Vagina (tissue), 2 donors: ENCODE measurements around the gene GAL3ST2. TPM values are rescaled to one million over a fixed set of nuclear protein-coding genes. Genes with fewer than 3 reads are reported as not detected.

Source experiments
- DNase-seq, 2 donors: peaks; one replicate each; pipeline ENCODE4 v3.0.0-alpha.2; 2017; ENCODE audit errors: extremely low spot score in 2 of 2
- H3K27ac ChIP-seq: fragments of 200-600 bp; sonication (generic); one replicate; pipeline ENCODE4 v1.5.1; 2019
- H3K27me3 ChIP-seq: fragments of 200-600 bp; sonication (generic); one replicate; pipeline ENCODE4 v1.5.1; 2019
- H3K36me3 ChIP-seq, 2 donors: fragments of 200-600 bp; sonication (generic); one replicate each; pipeline ENCODE4 v1.5.1; 2017 to 2019
- H3K4me1 ChIP-seq: fragments of 200-600 bp; sonication (generic); one replicate; pipeline ENCODE4 v1.5.1; 2019
- H3K4me3 ChIP-seq, 2 donors: fragments of 200-600 bp; sonication (generic); 1 replicate in 1 of 2; 2 replicates in 1 of 2; pipeline ENCODE4 v1.5.1; 2016 to 2019
- H3K9me3 ChIP-seq: fragments of 200-600 bp; sonication (generic); one replicate; pipeline ENCODE4 v1.5.1; 2019
- CTCF ChIP-seq, 3 experiments: fragments of 450-650 bp in 2 of 3; fragments of 200-600 bp in 1 of 3; sonication (generic) in 1 of 3; IDR thresholded peaks; one replicate each; pipeline ENCODE4 v1.5.1; 2017 to 2019; ENCODE audit warnings: antibody characterized with exemption in 3 of 3, mild to moderate bottlenecking in 2 of 3, moderate library complexity in 2 of 3
- POLR2A ChIP-seq, 2 donors: fragments of 450-650 bp; IDR thresholded peaks; one replicate each; pipeline ENCODE4 v1.6.1; 2017; ENCODE audit warnings: antibody characterized with exemption in 2 of 2, mild to moderate bottlenecking in 2 of 2, moderate library complexity in 2 of 2
- POLR2AphosphoS5 ChIP-seq, 2 donors: sonication (generic); formaldehyde crosslinking; IDR thresholded peaks; one replicate each; pipeline ENCODE4 v1.9.0; 2017; ENCODE audit warnings: antibody characterized with exemption in 2 of 2, mild to moderate bottlenecking in 2 of 2, low read depth in 1 of 2; ENCODE audit not compliant: insufficient read depth in 1 of 2
- intact Hi-C: fragments of 100-400 bp; cut with DNase I; formaldehyde crosslinking; loops from one replicate; pipeline ENCODE4 v1.15.1; 2023
- total RNA-seq: library from RNA; depleted of rRNA; stranded (reverse); fragments of >200 nt; gene quantifications from one replicate; pipeline ENCODE4 v1.2.3, GENCODE V29; 2016

The GAL3ST2 gene
- total RNA-seq, 1 donor from 2014 or later = 0.98 TPM

DNA sequence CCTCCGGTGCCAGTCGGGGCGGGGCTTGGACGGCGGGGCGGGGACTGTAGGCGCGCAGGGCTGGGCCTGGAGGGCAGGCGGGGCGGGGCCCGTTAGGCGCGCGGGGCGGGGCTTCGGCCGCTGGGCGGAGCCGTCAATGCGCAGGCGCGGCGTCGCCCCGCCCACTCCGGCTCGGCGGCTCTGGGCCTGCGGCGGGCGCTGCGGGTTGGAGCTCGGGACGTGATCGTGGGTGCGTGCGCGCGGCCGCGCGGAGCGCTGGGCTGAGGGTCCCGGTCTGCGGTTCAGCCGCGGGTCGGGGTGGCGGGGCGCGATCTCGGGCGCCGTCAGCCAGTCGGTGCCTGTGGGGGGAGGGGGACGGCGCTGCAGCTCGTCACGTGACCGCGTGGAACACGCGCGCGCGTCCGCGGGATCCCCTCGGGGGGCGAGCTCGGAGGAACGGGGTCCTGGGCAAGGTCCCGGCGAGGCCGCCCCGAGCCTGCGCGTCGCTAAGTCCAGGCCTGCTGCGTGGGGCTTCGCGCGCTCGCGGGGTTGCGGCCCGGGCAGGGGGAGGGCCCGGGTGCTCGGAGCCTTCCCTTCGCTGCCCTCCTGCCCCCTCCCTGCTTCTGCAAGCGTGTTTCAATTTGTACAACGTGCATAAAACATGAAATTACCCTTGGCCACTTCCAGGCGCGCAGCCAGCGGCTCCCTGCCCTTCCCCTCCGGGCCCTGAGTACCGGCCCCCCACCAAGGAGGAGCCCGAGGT lies 42.0 kb upstream of the GAL3ST2 start, which contains the start of gene D2HGDH:
TSS of gene D2HGDH (plus strand) at position 164 of the 742 bp plus-strand sequence. CDS start 595 bp downstream, outside the sequence.
- Histone ChIP-seq H3K9me3 (no peaks in the 10 kb centered on the region), H3K4me1 (peaks cover 30% of the 10 kb centered on the region), H3K27me3 (no peaks in the 10 kb centered on the region), H3K27ac (peak within 1 kb of the TSS; percentile 90), H3K4me3 (peak within 1 kb of the TSS; percentile 88 to 98), H3K36me3 (no peaks in the 10 kb centered on the region)
- intact Hi-C loops = loop anchor here (5.0 kb wide), 1 partner anchor 358 kb away; no protein-coding TSS in a partner anchor
- no peak for TF ChIP-seq POLR2AphosphoS5 (IDR thresholded peaks at IDR 0.05; ENCODE audit: insufficient read depth in 1 of 2, low read depth in 1 of 2)
- peak in 1 of 2 donors; percentile 85 for TF ChIP-seq POLR2A (IDR thresholded peaks at IDR 0.05)
- DNase-seq = peak in 1 of 2 donors; percentile 90

DNA sequence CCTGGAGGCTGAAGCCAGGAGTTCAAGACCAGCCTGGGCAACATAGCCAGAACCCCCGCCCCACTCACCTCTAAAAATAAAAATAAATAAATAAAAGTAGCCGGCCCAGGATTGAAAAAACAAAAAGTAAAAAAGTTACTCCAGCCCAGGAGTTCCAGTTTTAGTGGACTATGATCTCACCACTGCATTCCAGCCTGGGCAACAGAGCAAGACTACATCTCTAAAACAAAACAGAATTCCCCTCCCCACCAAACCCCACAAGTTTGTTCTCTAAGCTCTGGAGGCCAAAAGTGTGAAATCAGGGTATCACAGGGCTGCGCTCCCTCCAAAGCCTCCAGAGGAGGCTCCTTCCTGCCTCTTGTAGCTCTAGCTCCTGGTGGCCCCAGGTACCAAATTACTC lies 40.5 kb upstream of the GAL3ST2 start:
- H3K4me1 ChIP-seq = peaks cover 30% of the 10 kb centered on the region
- TF ChIP-seq CTCF (IDR thresholded peaks at IDR 0.05) (no peak), POLR2AphosphoS5 (IDR thresholded peaks at IDR 0.05; ENCODE audit: insufficient read depth in 1 of 2, low read depth in 1 of 2) (no peak), POLR2A (IDR thresholded peaks at IDR 0.05) (no peak)
- no peaks in the 10 kb centered on the region for H3K27me3 ChIP-seq
- H3K27ac ChIP-seq = peak overlapping the region; percentile 90
- H3K36me3 ChIP-seq = no peaks in the 10 kb centered on the region
- no peak overlapping the region for H3K4me3 ChIP-seq
- DNase-seq = no peak
- intact Hi-C loops = no loop called here
- no peaks in the 10 kb centered on the region for H3K9me3 ChIP-seq

- peaks cover 30% of the 10 kb centered on the region for H3K4me1 ChIP-seq
- no peak overlapping the region for H3K4me3 ChIP-seq
- H3K27me3 ChIP-seq = no peaks in the 10 kb centered on the region
- TF ChIP-seq POLR2AphosphoS5 (IDR thresholded peaks at IDR 0.05; ENCODE audit: insufficient read depth in 1 of 2, low read depth in 1 of 2) = no peak
- TF ChIP-seq POLR2A (IDR thresholded peaks at IDR 0.05) = no peak
- TF ChIP-seq CTCF (IDR thresholded peaks at IDR 0.05) = no peak
- no peak for DNase-seq
- no peak overlapping the region for H3K27ac ChIP-seq
- H3K9me3 ChIP-seq = no peaks in the 10 kb centered on the region
- intact Hi-C loops = no loop called here
- no peaks in the 10 kb centered on the region for H3K36me3 ChIP-seq
These were observed 38.5 kb upstream of the GAL3ST2 start for GRCh38 chr2:241738040-241738686.

- no peak overlapping the region for H3K27ac ChIP-seq
- no peaks in the 10 kb centered on the region for H3K27me3 ChIP-seq
- H3K4me3 ChIP-seq = no peak overlapping the region
- no peaks in the 10 kb centered on the region for H3K9me3 ChIP-seq
- intact Hi-C loops = no loop called here
- DNase-seq = no peak
- peaks cover 0 to 8% of the 10 kb centered on the region in 2 donors for H3K36me3 ChIP-seq
- H3K4me1 ChIP-seq = peaks cover 23% of the 10 kb centered on the region
- no peak for TF ChIP-seq POLR2A (IDR thresholded peaks at IDR 0.05)
- no peak for TF ChIP-seq POLR2AphosphoS5 (IDR thresholded peaks at IDR 0.05; ENCODE audit: insufficient read depth in 1 of 2, low read depth in 1 of 2)
- TF ChIP-seq CTCF (IDR thresholded peaks at IDR 0.05) = no peak
These were observed 37.4 kb upstream of the GAL3ST2 start for GRCh38 chr2:241739177-241739576.

- H3K4me1 ChIP-seq = peaks cover 23% of the 10 kb centered on the region
- peaks cover 0 to 13% of the 10 kb centered on the region in 2 donors for H3K36me3 ChIP-seq
- no peaks in the 10 kb centered on the region for H3K9me3 ChIP-seq
- no peak overlapping the region for H3K27ac ChIP-seq
- H3K4me3 ChIP-seq = no peak overlapping the region
- TF ChIP-seq CTCF (IDR thresholded peaks at IDR 0.05) = no peak
- TF ChIP-seq POLR2A (IDR thresholded peaks at IDR 0.05) = no peak
- TF ChIP-seq POLR2AphosphoS5 (IDR thresholded peaks at IDR 0.05; ENCODE audit: insufficient read depth in 1 of 2, low read depth in 1 of 2) = no peak
- H3K27me3 ChIP-seq = no peaks in the 10 kb centered on the region
- intact Hi-C loops = loop anchor here (10.0 kb wide), 1 partner anchor 135 kb away; no protein-coding TSS in a partner anchor
- DNase-seq = no peak
These were observed 37.0 kb upstream of the GAL3ST2 start for GRCh38 chr2:241739651-241740050.
